Endothelial cell of hepatic sinusoid (primary cell): ENCODE measurements around the gene IFIT5.

ENCODE experiments used
- in situ Hi-C: cut with HindIII; loops from 2 replicates; pipeline ENCODE4 v1.10.0; 2017; ENCODE audit warnings: low sequenced_read_pairs

The IFIT5 gene

GRCh38 chr10:89391907-89392756, 22.2 kb upstream of the IFIT5 start, which contains the start of gene IFIT1:
IFIT1 (plus strand) TSS chr10:89392623; CDS start chr10:89392713, 90 bp downstream.
- in situ Hi-C loops, result no loop called here

GRCh38 chr10:89392974-89393373, 21.4 kb upstream of the IFIT5 start:
- in situ Hi-C loops, result no loop called here

- in situ Hi-C loops, result no loop called here
Observed at GRCh38 chr10:89393898-89394297, 20.5 kb upstream of the IFIT5 start.

DNA sequence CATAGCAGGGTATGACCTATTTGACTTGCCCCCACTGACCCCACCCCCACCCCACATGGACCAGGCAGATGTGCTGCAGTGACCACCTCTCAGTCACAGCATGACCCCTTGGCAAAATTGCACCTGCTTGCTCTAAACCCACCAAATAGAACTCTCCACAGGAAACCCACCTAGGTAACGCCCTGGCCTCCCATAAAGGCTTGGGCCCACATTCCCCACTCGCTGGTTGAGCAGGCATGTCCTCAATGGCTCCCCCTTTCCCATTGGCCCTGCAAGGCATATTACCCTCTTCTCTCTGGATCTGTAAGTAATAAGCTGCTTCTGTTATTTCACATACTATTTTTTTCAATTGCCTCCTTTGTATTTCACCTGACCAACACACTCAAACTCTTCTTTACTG, 19.2 kb upstream of the IFIT5 start:
- in situ Hi-C loops, result no loop called here

- in situ Hi-C loops, result no loop called here
Observed at GRCh38 chr10:89398003-89398749, 16.2 kb upstream of the IFIT5 start.

- in situ Hi-C loops, result loop anchor here (25.0 kb wide), 1 partner anchor 1187 kb away; no protein-coding TSS in a partner anchor
Observed at GRCh38 chr10:89399956-89400355, 14.4 kb upstream of the IFIT5 start.

GRCh38 chr10:89403043-89403442, 11.3 kb upstream of the IFIT5 start:
- in situ Hi-C loops, result loop anchor here (25.0 kb wide), 1 partner anchor 1184 kb away; no protein-coding TSS in a partner anchor

- in situ Hi-C loops, result loop anchor here (25.0 kb wide), 1 partner anchor 1183 kb away; no protein-coding TSS in a partner anchor
Observed at GRCh38 chr10:89404104-89405047, 10.0 kb upstream of the IFIT5 start.

- in situ Hi-C loops, result loop anchor here (25.0 kb wide), 1 partner anchor 1181 kb away; no protein-coding TSS in a partner anchor
Observed at GRCh38 chr10:89406178-89406577, 8.2 kb upstream of the IFIT5 start.

- in situ Hi-C loops, result loop anchor here (25.0 kb wide), 1 partner anchor 1180 kb away; no protein-coding TSS in a partner anchor
Observed at GRCh38 chr10:89407792-89408191, 6.6 kb upstream of the IFIT5 start.

- in situ Hi-C loops, result loop anchor here (25.0 kb wide), 1 partner anchor 1178 kb away; no protein-coding TSS in a partner anchor
Observed at GRCh38 chr10:89409282-89409681, 5.1 kb upstream of the IFIT5 start.

- in situ Hi-C loops, result loop anchor here (25.0 kb wide), 1 partner anchor 1177 kb away; no protein-coding TSS in a partner anchor
Observed at GRCh38 chr10:89410551-89410950, 3.8 kb upstream of the IFIT5 start.

DNA sequence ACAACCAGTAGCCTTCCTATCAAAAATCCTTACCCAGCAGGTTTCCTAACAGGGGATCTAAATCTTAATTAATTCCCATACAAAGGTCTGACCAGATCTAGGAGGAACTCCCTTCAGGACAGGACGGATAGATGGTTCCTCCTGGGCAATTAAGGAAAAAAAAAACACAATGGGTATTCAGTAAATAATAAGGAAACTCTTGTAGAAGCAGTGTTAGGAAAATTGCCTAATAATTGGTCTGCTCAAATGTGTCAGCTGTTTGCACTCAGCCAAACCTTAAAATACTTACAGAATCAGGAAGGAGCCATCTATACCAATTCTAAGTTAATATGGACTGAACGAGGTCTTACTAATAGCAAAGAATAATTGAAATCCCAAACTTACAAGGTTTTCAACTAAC, 3.2 kb upstream of the IFIT5 start:
- in situ Hi-C loops, result loop anchor here (25.0 kb wide), 1 partner anchor 1176 kb away; no protein-coding TSS in a partner anchor

DNA sequence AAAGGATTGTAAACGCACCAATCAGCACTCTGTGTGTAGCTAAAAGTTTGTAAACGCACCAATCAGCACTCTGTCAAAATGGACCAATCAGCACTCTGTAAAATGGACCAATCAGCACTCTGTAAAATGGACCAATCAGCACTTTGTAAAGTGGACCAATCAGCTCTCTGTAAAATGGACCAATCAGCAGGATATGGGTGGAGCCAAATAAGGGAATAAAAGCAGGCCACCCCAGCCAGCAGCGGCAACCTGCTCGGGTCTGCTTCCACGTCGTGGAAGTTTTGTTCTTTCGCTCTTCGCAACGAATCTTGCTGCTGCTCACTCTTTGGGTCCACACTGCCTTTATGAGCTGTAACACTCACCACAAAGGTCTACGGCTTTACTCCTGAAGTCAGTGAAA, 2.1 kb upstream of the IFIT5 start:
- in situ Hi-C loops, result loop anchor here (25.0 kb wide), 1 partner anchor 1175 kb away; no protein-coding TSS in a partner anchor

- in situ Hi-C loops, result loop anchor here (25.0 kb wide), 1 partner anchor 1174 kb away; no protein-coding TSS in a partner anchor
Observed at GRCh38 chr10:89413398-89413912, 913 bp upstream of the IFIT5 start.

DNA sequence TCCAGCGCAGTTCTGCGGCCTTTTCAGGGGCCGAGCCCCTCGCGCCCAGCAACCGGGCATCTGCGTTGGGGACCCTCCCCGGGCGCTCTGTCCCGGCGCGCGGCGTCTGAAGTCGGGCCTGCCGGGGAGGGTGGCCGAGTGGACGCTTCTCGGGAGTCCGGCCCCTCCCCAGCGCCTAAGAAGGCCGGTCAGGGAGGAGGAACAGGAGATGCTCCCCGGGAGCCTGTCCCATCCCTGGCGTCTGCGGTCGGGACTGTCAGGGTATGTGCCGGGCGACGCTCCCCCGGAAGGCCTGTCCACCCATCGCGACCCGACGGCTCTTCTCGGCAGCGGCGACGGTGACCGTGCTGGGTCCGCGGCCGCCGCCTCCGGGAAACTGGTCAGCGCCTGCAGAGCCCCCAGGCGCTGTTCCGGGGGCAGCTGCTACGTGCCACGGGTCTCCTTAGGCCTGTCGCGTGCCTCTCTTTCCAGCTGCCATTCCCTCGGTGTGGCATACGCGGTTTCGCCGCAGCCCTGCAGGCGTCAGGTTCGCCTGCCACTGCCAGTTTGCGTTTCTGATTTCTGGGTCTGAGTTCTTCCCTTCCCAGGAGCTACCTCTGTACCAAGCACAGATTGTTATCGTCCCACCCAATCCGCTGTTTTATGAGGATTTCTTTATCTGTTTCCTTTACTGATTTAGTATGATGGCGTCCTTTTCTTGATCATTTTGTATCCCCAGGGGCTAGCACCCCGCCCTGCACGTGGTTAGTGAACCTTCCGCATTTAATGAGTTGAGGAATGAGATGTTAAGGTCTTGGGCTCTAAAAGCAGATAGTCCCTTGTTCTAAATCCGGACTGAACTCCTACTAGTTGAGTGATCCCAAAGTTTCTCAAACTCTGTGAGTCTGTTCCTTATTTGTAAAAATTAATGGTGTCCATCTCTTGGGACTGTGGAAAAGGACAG, 782 bp downstream of the IFIT5 start:
- in situ Hi-C loops, result loop anchor here (25.0 kb wide), 1 partner anchor 1172 kb away; no protein-coding TSS in a partner anchor

DNA sequence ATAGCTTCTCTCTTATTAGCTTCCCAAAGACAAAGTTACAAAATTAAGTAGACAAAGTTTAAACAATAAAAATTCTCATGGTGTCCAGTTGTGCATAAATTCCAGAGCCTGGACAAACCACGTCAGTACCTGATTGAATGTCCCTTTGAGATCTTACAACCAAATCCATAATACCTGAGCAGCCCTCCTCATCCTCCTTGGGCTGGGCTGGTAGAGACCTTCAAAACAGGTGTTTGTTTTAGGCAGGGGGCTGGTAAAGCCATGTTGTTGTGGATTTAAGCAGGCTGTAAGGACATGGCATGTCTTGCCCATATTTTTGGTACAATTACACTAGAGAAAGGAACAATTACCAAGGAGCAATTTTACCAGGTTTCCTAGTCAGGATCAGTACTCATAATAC, 2.1 kb downstream of the IFIT5 start:
- in situ Hi-C loops, result loop anchor here (25.0 kb wide), 1 partner anchor 1171 kb away; no protein-coding TSS in a partner anchor

DNA sequence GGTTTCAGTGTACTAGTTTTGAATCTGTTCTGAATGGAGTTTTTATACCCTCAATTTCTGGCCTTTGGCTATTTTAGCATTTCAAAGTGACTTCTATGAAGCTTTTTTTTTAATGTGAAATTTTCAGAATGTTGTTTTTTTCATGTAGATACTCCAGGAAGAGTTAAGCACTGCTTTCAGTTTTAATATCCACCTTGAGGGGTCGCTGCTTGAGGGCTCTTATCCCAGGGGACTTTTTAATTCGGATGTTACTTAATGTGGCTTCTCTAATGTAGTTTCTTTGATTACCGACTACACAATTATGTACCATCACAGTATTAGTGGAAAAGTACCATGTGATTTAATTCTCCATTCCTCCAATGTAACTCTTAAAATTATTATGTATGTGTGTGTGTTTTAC, 5.2 kb downstream of the IFIT5 start:
- in situ Hi-C loops, result loop anchor here (25.0 kb wide), 1 partner anchor 1168 kb away; no protein-coding TSS in a partner anchor
